Ovary (tissue), 9 donors: ENCODE data around the gene ROBO1. TPM values are rescaled to one million over a fixed set of nuclear protein-coding genes. Genes with fewer than 3 reads are reported as not detected.

Experiments
- DNase-seq, 5 donors: peaks; one replicate each; pipeline ENCODE4 v3.0.0-alpha.2; 2019 to 2020
- H3K27ac ChIP-seq, 2 donors: fragments of 200-600 bp; one replicate each; pipeline versions ENCODE4 v1.5.1 to v1.8.0; 2019 to 2022
- H3K27me3 ChIP-seq: fragments of 200-600 bp; one replicate; pipeline ENCODE4 v1.8.0; 2022
- H3K36me3 ChIP-seq: fragments of 200-600 bp; sonication (generic); one replicate; pipeline ENCODE4 v1.5.1; 2019
- H3K4me1 ChIP-seq: one replicate; pipeline ENCODE4 v1.8.1; 2013; ENCODE audit warnings: mild to moderate bottlenecking, moderate library complexity; ENCODE audit not compliant: insufficient read depth
- H3K4me3 ChIP-seq: fragments of 200-600 bp; sonication (generic); one replicate; pipeline ENCODE4 v1.5.1; 2017
- H3K9me3 ChIP-seq, 2 donors: fragments of 200-600 bp in 1 of 2; sonication (generic) in 1 of 2; one replicate each; pipeline versions ENCODE4 v1.5.1 to v1.8.1; 2013 to 2019; ENCODE audit warnings: mild to moderate bottlenecking in 1 of 2, moderate library complexity in 1 of 2
- EP300 ChIP-seq: sonication (generic); formaldehyde crosslinking; IDR thresholded peaks from one replicate; pipeline ENCODE4 v1.6.1; 2017; ENCODE audit warnings: antibody characterized with exemption
- POLR2A ChIP-seq: fragments of 450-650 bp; IDR thresholded peaks from one replicate; pipeline ENCODE4 v1.6.1; 2017; ENCODE audit warnings: antibody characterized with exemption, mild to moderate bottlenecking, moderate library complexity
- WGBS, 3 donors: extraction: QIAGEN DNeasy Blood & Tissue Kit in 1 of 3; methylation state at CpG; one replicate each; pipeline versions ENCODE4 v1.1.5 to v1.1.7; 2013 to 2017; 5-methylcytosine and 5-hydroxymethylcytosine counted together
- intact Hi-C, 4 donors: fragments of 100-400 bp; cut with DNase I; formaldehyde crosslinking; loops; one replicate each; pipeline versions ENCODE4 v1.11.0 to v1.15.1; 2022 to 2023
- polyA plus RNA-seq, 2 donors: library from polyadenylated mRNA; stranded (reverse); fragments of 200-250 nt in 1 of 2; fragments of 350-450 nt in 1 of 2; fragmentation: Illumina TruSeq in 1 of 2; extraction: RNeasy Lipid Tissue Mini Kit (QIAGEN cat#74804) in 1 of 2; gene quantifications; one replicate each; pipeline ENCODE4 v1.2.3, GENCODE V29; 2013 to 2014
- total RNA-seq, 7 donors: library from RNA; depleted of rRNA in 2 of 7; stranded (reverse); fragments of >200 nt in 2 of 7; fragmentation: NEBNext Ultra II Directional in 3 of 7; extraction: Animal tissue kit (Norgen Biotek cat#: 25700) in 3 of 7; gene quantifications; one replicate each; pipeline versions ENCODE4 v1.1.0 to v1.2.4, GENCODE V29; 2016 to 2023
- TF ChIP-seq, protein P1 (sequence below), 3 donors: fragments of 450-650 bp in 2 of 3; fragments of 200-600 bp in 1 of 3; IDR thresholded peaks; one replicate each; pipeline versions ENCODE4 v1.5.1 to v1.8.0; 2016 to 2022; ENCODE audit warnings: antibody characterized with exemption in 3 of 3, mild to moderate bottlenecking in 1 of 3
- donor health status: DM: no; HTN: no; CAD: no; lungs with moderate emphysema.
- donor health status: DM: no; HTN: no; CAD: no.
- donor health status: Bipolar disorder and iron deficiency.
- donor health status: DM: yes; HTN: yes; CAD: no.
- donor health status: DM: no; HTN: no; CAD: no.
- donor health status: DM: yes; HTN: yes; CAD: no.

The ROBO1 gene
- total and polyA plus RNA-seq, 9 donors = 17.2 to 49.5 (median 29.0) TPM

DNA sequence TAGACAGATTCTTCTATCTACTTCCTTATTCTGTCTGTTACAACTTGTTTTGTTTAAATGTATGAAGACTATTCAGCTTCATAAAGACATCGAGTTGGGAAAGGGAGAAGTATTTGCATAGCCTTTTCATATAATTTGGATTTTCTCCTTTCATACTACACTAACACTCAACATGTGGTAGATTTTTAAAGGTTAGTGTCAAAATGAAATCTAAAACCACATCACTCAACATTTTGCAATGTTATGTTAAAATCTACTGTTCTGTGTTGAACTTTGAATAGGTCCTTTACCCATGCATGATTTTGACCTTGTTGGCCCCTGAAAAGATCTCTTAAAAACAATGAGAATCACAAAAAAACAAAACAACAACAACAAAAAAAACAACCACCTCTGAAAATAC, 860.9 kb downstream of the ROBO1 start:
- Histone ChIP-seq H3K27me3 (no peaks in the 10 kb centered on the region), H3K36me3 (no peaks in the 10 kb centered on the region), H3K4me3 (no peak overlapping the region), H3K4me1 (no peaks in the 10 kb centered on the region), H3K9me3 (no peaks in the 10 kb centered on the region), H3K27ac (no peak overlapping the region)
- no peak for DNase-seq
- TF ChIP-seq EP300 (no peak), POLR2A (no peak)
- TF ChIP-seq, protein P1, sequence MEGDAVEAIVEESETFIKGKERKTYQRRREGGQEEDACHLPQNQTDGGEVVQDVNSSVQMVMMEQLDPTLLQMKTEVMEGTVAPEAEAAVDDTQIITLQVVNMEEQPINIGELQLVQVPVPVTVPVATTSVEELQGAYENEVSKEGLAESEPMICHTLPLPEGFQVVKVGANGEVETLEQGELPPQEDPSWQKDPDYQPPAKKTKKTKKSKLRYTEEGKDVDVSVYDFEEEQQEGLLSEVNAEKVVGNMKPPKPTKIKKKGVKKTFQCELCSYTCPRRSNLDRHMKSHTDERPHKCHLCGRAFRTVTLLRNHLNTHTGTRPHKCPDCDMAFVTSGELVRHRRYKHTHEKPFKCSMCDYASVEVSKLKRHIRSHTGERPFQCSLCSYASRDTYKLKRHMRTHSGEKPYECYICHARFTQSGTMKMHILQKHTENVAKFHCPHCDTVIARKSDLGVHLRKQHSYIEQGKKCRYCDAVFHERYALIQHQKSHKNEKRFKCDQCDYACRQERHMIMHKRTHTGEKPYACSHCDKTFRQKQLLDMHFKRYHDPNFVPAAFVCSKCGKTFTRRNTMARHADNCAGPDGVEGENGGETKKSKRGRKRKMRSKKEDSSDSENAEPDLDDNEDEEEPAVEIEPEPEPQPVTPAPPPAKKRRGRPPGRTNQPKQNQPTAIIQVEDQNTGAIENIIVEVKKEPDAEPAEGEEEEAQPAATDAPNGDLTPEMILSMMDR (IDR thresholded peaks at IDR 0.05) = no peak
- intact Hi-C loops = no loop called here
- WGBS, 3 donors = 90 to 98% (median 96%) methylated on average over 1 of the region's 1 CpG

DNA sequence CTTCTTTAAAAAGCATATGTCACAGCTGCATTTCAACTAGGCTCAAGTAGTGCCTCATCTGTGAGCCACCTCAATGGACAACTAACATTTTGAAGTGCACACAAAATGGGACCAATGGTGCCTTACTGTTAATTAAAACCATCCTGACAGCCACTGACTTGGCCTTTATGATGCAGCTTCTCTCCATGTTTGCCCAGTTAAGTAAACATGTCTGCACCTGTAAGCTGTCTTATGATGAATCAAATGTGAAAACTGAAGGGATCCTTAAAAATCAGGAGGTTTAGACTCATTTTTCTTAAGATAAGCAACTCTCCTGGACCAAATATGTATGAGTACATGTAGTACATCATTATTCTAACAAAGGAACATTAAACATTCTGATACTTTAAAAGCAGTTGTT, 861.6 kb downstream of the ROBO1 start:
- intact Hi-C loops = no loop called here
- TF ChIP-seq POLR2A (no peak), EP300 (no peak)
- TF ChIP-seq, protein P1 (IDR thresholded peaks at IDR 0.05) = no peak

DNA sequence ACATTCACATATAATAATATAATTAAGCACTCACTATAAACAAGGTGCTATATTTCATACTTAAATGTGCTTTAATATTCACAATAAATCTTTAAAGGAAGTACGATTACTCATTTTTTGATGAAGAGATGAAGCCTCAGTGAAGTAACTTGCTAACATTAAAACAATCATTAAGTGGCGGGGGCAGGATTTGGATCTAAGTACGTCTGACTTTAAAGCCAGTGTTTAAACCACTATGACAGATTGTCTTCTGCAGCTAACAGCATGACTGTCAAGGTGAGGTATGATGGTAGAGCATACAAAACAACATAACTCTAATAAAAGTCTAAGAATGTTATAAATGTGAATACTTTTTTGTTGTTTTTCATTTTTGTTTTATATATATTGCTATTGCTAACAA, 862.1 kb downstream of the ROBO1 start:
- intact Hi-C loops = no loop called here
- Histone ChIP-seq H3K9me3 (no peaks in the 10 kb centered on the region), H3K4me3 (no peak overlapping the region), H3K27me3 (no peaks in the 10 kb centered on the region), H3K36me3 (no peaks in the 10 kb centered on the region), H3K27ac (no peak overlapping the region), H3K4me1 (no peaks in the 10 kb centered on the region)
- no peak for TF ChIP-seq POLR2A
- TF ChIP-seq EP300 = no peak
- TF ChIP-seq, protein P1 (IDR thresholded peaks at IDR 0.05) = no peak
- DNase-seq = no peak
- WGBS, 3 donors = 93 to 97% (median 95%) methylated on average over 3 of the region's 3 CpGs

More for the DNA sequence above, 861.6 kb downstream of the ROBO1 start:
- no peak for DNase-seq
- Histone ChIP-seq H3K36me3 (no peaks in the 10 kb centered on the region), H3K27me3 (no peaks in the 10 kb centered on the region), H3K27ac (no peak overlapping the region), H3K4me3 (no peak overlapping the region), H3K9me3 (no peaks in the 10 kb centered on the region), H3K4me1 (no peaks in the 10 kb centered on the region)

DNA sequence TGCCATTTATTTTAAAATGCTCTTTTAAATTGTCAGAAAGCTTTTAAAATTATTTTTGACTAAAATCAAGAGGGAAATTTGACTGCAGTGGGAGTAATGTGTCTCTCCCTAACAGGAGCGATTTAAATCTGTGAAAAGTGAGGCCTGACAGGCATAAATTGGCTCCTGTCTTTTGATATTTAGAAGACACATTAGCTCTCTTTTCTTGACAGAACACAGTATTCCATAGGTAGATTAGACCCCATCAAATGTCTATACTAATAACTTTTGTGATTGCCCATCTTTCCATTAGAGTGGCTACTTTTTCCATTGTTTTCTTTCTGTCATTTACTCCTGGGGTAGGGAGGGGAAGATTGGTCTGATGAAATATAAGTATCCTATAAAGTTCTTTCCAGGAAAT, 866.3 kb downstream of the ROBO1 start:
- no peaks in the 10 kb centered on the region for H3K4me1 ChIP-seq
- intact Hi-C loops = no loop called here
- no peaks in the 10 kb centered on the region for H3K9me3 ChIP-seq
- H3K36me3 ChIP-seq = no peaks in the 10 kb centered on the region
- TF ChIP-seq POLR2A = no peak
- TF ChIP-seq, protein P1 (IDR thresholded peaks at IDR 0.05) = no peak
- no peak for TF ChIP-seq EP300
- WGBS, 3 donors = 94 to 96% (median 95%) methylated on average over 1 of the region's 1 CpG
- H3K27me3 ChIP-seq = no peaks in the 10 kb centered on the region
- DNase-seq = no peak
- H3K27ac ChIP-seq = no peak overlapping the region
- no peak overlapping the region for H3K4me3 ChIP-seq

DNA sequence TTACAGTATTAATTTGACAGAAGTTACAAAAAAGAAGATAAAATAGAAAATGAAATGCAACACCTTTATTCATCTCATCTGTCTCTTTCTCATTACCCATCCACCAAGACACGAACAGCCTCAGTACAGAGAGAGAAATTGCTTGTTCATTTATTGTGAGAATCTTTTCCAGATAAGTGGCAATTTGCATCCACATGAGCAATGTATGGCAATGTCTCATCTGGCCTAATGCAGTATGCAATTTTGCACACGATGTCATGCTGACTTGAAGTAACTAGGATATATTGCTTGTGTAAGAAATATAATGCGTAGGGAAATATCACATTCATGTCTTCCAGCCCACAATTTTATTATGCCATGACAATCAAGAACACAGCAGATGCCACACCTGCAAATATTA, 866.9 kb downstream of the ROBO1 start:
- Histone ChIP-seq H3K27ac (no peak overlapping the region), H3K4me1 (no peaks in the 10 kb centered on the region), H3K36me3 (no peaks in the 10 kb centered on the region), H3K9me3 (no peaks in the 10 kb centered on the region), H3K4me3 (no peak overlapping the region), H3K27me3 (no peaks in the 10 kb centered on the region)
- 79 to 87% (median 81%) methylated on average over 3 of the region's 3 CpGs for WGBS, 3 donors
- intact Hi-C loops = no loop called here
- DNase-seq = no peak
- no peak for TF ChIP-seq EP300
- TF ChIP-seq POLR2A = no peak
- TF ChIP-seq, protein P1 (IDR thresholded peaks at IDR 0.05) = no peak
